GM12878 (cell line): ENCODE results near the gene SURF2. TPM values are rescaled to one million over a fixed set of nuclear protein-coding genes. Genes with fewer than 3 reads are reported as not detected.
A peak's percentile ranks its signal among the peaks of the same experiment; 100 is the strongest.

ENCODE experiments used
- ASH2L ChIP-seq: fragments of 300-600, 200-600 bp; sonication (generic); IDR thresholded peaks from 2 replicates; pipeline ENCODE4 v1.6.1; 2017; ENCODE audit warnings: low read depth, mild to moderate bottlenecking, borderline replicate concordance
- BCL3 ChIP-seq: IDR thresholded peaks from 2 replicates; pipeline ENCODE4 v1.6.1; 2011; ENCODE audit warnings: borderline replicate concordance, low read depth, mild to moderate bottlenecking, moderate library complexity, low read length; ENCODE audit not compliant: insufficient read depth, poor library complexity, severe bottlenecking
- BHLHE40 ChIP-seq, 2 experiments: fragments of 450-650 bp in 1 of 2; IDR thresholded peaks; 2 replicates each; pipeline ENCODE4 v1.6.1; 2011 to 2017; ENCODE audit warnings: low read depth in 2 of 2, borderline replicate concordance in 1 of 2, improper control_type of control experiment in 1 of 2, low read length in 1 of 2, mild to moderate bottlenecking in 1 of 2
- BMI1 ChIP-seq: fragments of 450-650 bp; IDR thresholded peaks from 2 replicates; pipeline ENCODE4 v1.6.1; 2016; ENCODE audit warnings: mild to moderate bottlenecking, moderate library complexity, borderline replicate concordance
- CBX3 ChIP-seq: fragments of 200-600 bp; sonication (generic); IDR thresholded peaks from 2 replicates; pipeline ENCODE4 v1.6.1; 2016; ENCODE audit warnings: low read depth, borderline replicate concordance
- CBX5 ChIP-seq: sonication (generic); IDR thresholded peaks from 2 replicates; pipeline ENCODE4 v1.6.1; 2016; ENCODE audit warnings: low read depth, moderate library complexity, mild to moderate bottlenecking, inconsistent platforms
- EZH2 ChIP-seq: IDR thresholded peaks from 2 replicates; pipeline ENCODE4 v1.6.1; 2012; ENCODE audit warnings: low read depth, mild to moderate bottlenecking, control low read depth, inconsistent platforms, low read length, borderline replicate concordance; ENCODE audit not compliant: control insufficient read depth
- FOS ChIP-seq: IDR thresholded peaks from 3 replicates; pipeline ENCODE4 v1.6.1; 2011; ENCODE audit warnings: borderline replicate concordance; ENCODE audit not compliant: insufficient read length; ENCODE audit errors: extremely low read depth
- GABPA ChIP-seq: IDR thresholded peaks from 2 replicates; pipeline ENCODE4 v1.6.1; 2014; ENCODE audit warnings: antibody characterized with exemption, low read depth, mild to moderate bottlenecking, inconsistent platforms
- IRF4 ChIP-seq: IDR thresholded peaks from 2 replicates; pipeline ENCODE4 v1.6.1; 2011; ENCODE audit warnings: low read depth, low read length
- MEF2A ChIP-seq: IDR thresholded peaks from 2 replicates; pipeline ENCODE4 v1.6.1; 2011; ENCODE audit warnings: low read depth, mild to moderate bottlenecking, low read length, moderate library complexity; ENCODE audit not compliant: insufficient read depth
- MXI1 ChIP-seq: fragments of 150-350 bp; IDR thresholded peaks from 2 replicates; pipeline ENCODE4 v1.6.1; 2011; ENCODE audit warnings: low read depth, mild to moderate bottlenecking, inconsistent platforms, low read length, improper control_type of control experiment
- MYB ChIP-seq: fragments of 150-350 bp; IDR thresholded peaks from 2 replicates; pipeline ENCODE4 v1.6.1; 2014; ENCODE audit warnings: mild to moderate bottlenecking, low read depth, low read length, borderline replicate concordance
- NKRF ChIP-seq: fragments of 450-650 bp; conservative IDR thresholded peaks from 2 replicates; pipeline ENCODE4 v1.6.1; 2017; ENCODE audit warnings: mild to moderate bottlenecking, moderate library complexity
- PML ChIP-seq: IDR thresholded peaks from 2 replicates; pipeline ENCODE4 v1.6.1; 2012; ENCODE audit warnings: low read length, inconsistent platforms
- POLR2A ChIP-seq: IDR thresholded peaks from 2 replicates; pipeline ENCODE4 v1.6.1; 2011; ENCODE audit warnings: low read depth, mild to moderate bottlenecking, low read length
- POU2F2 ChIP-seq: IDR thresholded peaks from 3 replicates; pipeline ENCODE4 v1.6.1; 2011; ENCODE audit warnings: low read depth, mild to moderate bottlenecking, low read length, borderline replicate concordance
- RAD51 ChIP-seq: fragments of 450-650 bp; IDR thresholded peaks from 2 replicates; pipeline ENCODE4 v1.6.1; 2016; ENCODE audit warnings: moderate library complexity, mild to moderate bottlenecking, inconsistent platforms
- SP1 ChIP-seq: IDR thresholded peaks from one replicate; pipeline ENCODE4 v1.6.1; 2011; ENCODE audit warnings: low read depth, low read length
- SREBF1 ChIP-seq: IDR thresholded peaks from 2 replicates; pipeline ENCODE4 v1.6.1; 2012; ENCODE audit warnings: mild to moderate bottlenecking, low read length
- SRF ChIP-seq, 2 experiments: IDR thresholded peaks; 2 replicates each; pipeline ENCODE4 v1.6.1; 2011; ENCODE audit warnings: low read depth in 2 of 2, low read length in 2 of 2, mild to moderate bottlenecking in 1 of 2, moderate library complexity in 1 of 2
- SUPT20H ChIP-seq: IDR thresholded peaks from 2 replicates; pipeline ENCODE4 v1.6.1; 2011; ENCODE audit warnings: low read depth, mild to moderate bottlenecking, low read length, moderate library complexity, borderline replicate concordance; ENCODE audit not compliant: control insufficient read depth
- TAF1 ChIP-seq: IDR thresholded peaks from 2 replicates; pipeline ENCODE4 v1.6.1; 2011; ENCODE audit warnings: mild to moderate bottlenecking, low read depth, low read length, borderline replicate concordance
- TARDBP ChIP-seq: IDR thresholded peaks from 2 replicates; pipeline ENCODE4 v1.6.1; 2016; ENCODE audit warnings: borderline replicate concordance
- TCF3 ChIP-seq: IDR thresholded peaks from 2 replicates; pipeline ENCODE4 v1.6.1; 2012; ENCODE audit warnings: low read depth, mild to moderate bottlenecking, low read length, borderline replicate concordance; ENCODE audit not compliant: insufficient read depth
- ZBED1 ChIP-seq: IDR thresholded peaks from 2 replicates; pipeline ENCODE4 v1.6.1; 2016; ENCODE audit warnings: borderline replicate concordance
- ZSCAN29 ChIP-seq: fragments of 450-650 bp; IDR thresholded peaks from 2 replicates; pipeline ENCODE4 v1.6.1; 2017; ENCODE audit warnings: mild to moderate bottlenecking, moderate library complexity
- ZZZ3 ChIP-seq: IDR thresholded peaks from 2 replicates; pipeline ENCODE4 v1.6.1; 2011; ENCODE audit warnings: low read depth; ENCODE audit not compliant: control insufficient read depth, insufficient read length
- polyA plus RNA-seq, 11 experiments: library from polyadenylated mRNA; depleted of rRNA in 4 of 11; unstranded in 6 of 11; stranded (reverse) in 5 of 11; fragments of >200 nt; fragmentation: Nextera tagmentation in 4 of 11; fragmentation: Illumina TruSeq in 1 of 11; extraction: Ambion mirVana in 4 of 11; extraction: Trizol in 1 of 11; gene quantifications; 1 replicate in 1 of 11; 2 replicates in 10 of 11; pipeline versions ENCODE4 v1.2.1 to v1.2.3, GENCODE V29; 2011 to 2016; ENCODE audit warnings: inconsistent platforms in 2 of 11, missing spikeins in 2 of 11, low read depth in 1 of 11
- total RNA-seq, 4 experiments: library from RNA; depleted of rRNA in 3 of 4; stranded (reverse); fragments of >200 nt in 3 of 4; fragmentation: Illumina TruSeq in 1 of 4; extraction: Trizol in 1 of 4; gene quantifications; 2 replicates each; pipeline versions ENCODE4 v1.2.1 to v1.2.3, GENCODE V29; 2013 to 2021

SURF2 gene
- total and polyA plus RNA-seq, 10 of the 15 experiments (the other 5 are each of a cell fraction or from before 2014, with no cell fraction given) = 4.0 to 41.7 (median 20.8) TPM

- TF ChIP-seq NKRF = peak; percentile 91
- TF ChIP-seq SRF (IDR thresholded peaks at IDR 0.05; ENCODE audit: low read depth in 2 of 2, low read length in 2 of 2) = peak; percentile 98 to 100
- TF ChIP-seq BCL3 = peak; percentile 81
- peak; percentile 72; the same call in 1 of the 2 replicates for TF ChIP-seq TCF3
- TF ChIP-seq RAD51 = 0 out of 2 replicates have a peak, but pooled peaks have one; percentile 42
- peak; percentile 99 to 100 for TF ChIP-seq BHLHE40 (IDR thresholded peaks at IDR 0.05; ENCODE audit: borderline replicate concordance in 1 of 2, low read depth in 2 of 2, low read length in 1 of 2)
- peak; percentile 88; the same call in 1 of the 2 replicates for TF ChIP-seq PML
- 0 out of 2 replicates have a peak, but pooled peaks have one; percentile 26 for TF ChIP-seq IRF4
- 0 out of 2 replicates have a peak, but pooled peaks have one; percentile 16 for TF ChIP-seq SREBF1
- TF ChIP-seq ZBED1 = 0 out of 2 replicates have a peak, but pooled peaks have one; percentile 25
- 0 out of 2 replicates have a peak, but pooled peaks have one; percentile 33 for TF ChIP-seq MYB
- peak; percentile 89 for TF ChIP-seq GABPA
- peak; percentile 85; the same call in 1 of the 2 replicates for TF ChIP-seq TAF1
- TF ChIP-seq CBX3 = no peak
- no peak for TF ChIP-seq ASH2L
- TF ChIP-seq MXI1 = peak; percentile 98
- TF ChIP-seq CBX5 = peak; percentile 81; the same call in 1 of the 2 replicates
- TF ChIP-seq ZSCAN29 = peak; percentile 99
- TF ChIP-seq POU2F2 = peak; percentile 42; the same call in 2 of the 3 replicates
- TF ChIP-seq SP1 = peak; percentile 90
- TF ChIP-seq MEF2A = 0 out of 2 replicates have a peak, but pooled peaks have one; percentile 51
- TF ChIP-seq SUPT20H = no peak
- peak; percentile 90 for TF ChIP-seq POLR2A
- no peak for TF ChIP-seq FOS
- no peak for TF ChIP-seq BMI1
- no peak for TF ChIP-seq EZH2
- peak; percentile 85; the same call in 1 of the 2 replicates for TF ChIP-seq TARDBP
- TF ChIP-seq ZZZ3 = no peak
These were observed 20.2 kb upstream of the SURF2 start, which contains the start of gene SURF6 (continued) for GRCh38 chr9:133335924-133336811.
